ENCODE results near the gene KLHL14. TPM values are rescaled to one million over a fixed set of nuclear protein-coding genes. Genes with fewer than 3 reads are reported as not detected.

KLHL14 gene
- total RNA-seq, 1 donor from 2014 or later: 46.5 TPM

- Mint-ChIP-seq H3K27me3 (no peaks in the 10 kb centered on the region), H3K27ac (no peak overlapping the region), H3K4me1 (peaks cover 37% of the 10 kb centered on the region), H3K9me3 (no peaks in the 10 kb centered on the region), H3K4me3 (no peak overlapping the region), H3K36me3 (ENCODE audit: low read depth) (peaks cover 37% of the 10 kb centered on the region)
- ATAC-seq (ENCODE audit: low read depth) (no peak), DNase-seq (no peak)
- intact Hi-C loops (cut with micrococcal nuclease): no loop called here
- CTCF ChIA-PET: interaction anchor here (1.5 to 1.8 kb wide), 2 partner anchors 11 to 35 kb away, joined by 4 to 9 read pairs; no protein-coding TSS in a partner anchor
- POLR2A ChIA-PET: interaction anchor here (0.6 to 1.1 kb wide), 2 partner anchors 117 to 149 kb away, joined by 3 read pairs; no protein-coding TSS in a partner anchor
- TF ChIP-seq CTCF (IDR thresholded peaks at IDR 0.05): no peak
These were observed 22.5 kb downstream of the KLHL14 start for GRCh38 chr18:32750328-32750727.

GRCh38 chr18:32749809-32750208, 23.0 kb downstream of the KLHL14 start:
- H3K9me3 Mint-ChIP-seq: no peaks in the 10 kb centered on the region
- H3K4me1 Mint-ChIP-seq: peaks cover 34% of the 10 kb centered on the region
- peak overlapping the region; percentile 51 for H3K27ac Mint-ChIP-seq
- H3K27me3 Mint-ChIP-seq: no peaks in the 10 kb centered on the region
- POLR2A ChIA-PET: interaction anchor here (0.6 kb wide), 1 partner anchor 12 kb away, joined by 4 read pairs; no protein-coding TSS in a partner anchor
- DNase-seq: no peak
- peak; percentile 31 for ATAC-seq (ENCODE audit: low read depth)
- peaks cover 33% of the 10 kb centered on the region for H3K36me3 Mint-ChIP-seq (ENCODE audit: low read depth)
- CTCF ChIA-PET: no interaction called here
- H3K4me3 Mint-ChIP-seq: no peak overlapping the region
- intact Hi-C loops (cut with micrococcal nuclease): loop anchor here (1.0 kb wide), 1 partner anchor 10 kb away; no protein-coding TSS in a partner anchor
- TF ChIP-seq CTCF (IDR thresholded peaks at IDR 0.05): no peak

- no peak for TF ChIP-seq CTCF (IDR thresholded peaks at IDR 0.05)
- Mint-ChIP-seq H3K27ac (no peak overlapping the region), H3K4me1 (peaks cover 27% of the 10 kb centered on the region), H3K27me3 (no peaks in the 10 kb centered on the region), H3K9me3 (no peaks in the 10 kb centered on the region), H3K36me3 (ENCODE audit: low read depth) (peaks cover 54% of the 10 kb centered on the region), H3K4me3 (no peak overlapping the region)
- no peak for DNase-seq
- POLR2A ChIA-PET: no interaction called here
- ATAC-seq (ENCODE audit: low read depth): no peak
- CTCF ChIA-PET: interaction anchor here (1.0 to 1.2 kb wide), 2 partner anchors 27 to 31 kb away, joined by 3 read pairs; no protein-coding TSS in a partner anchor
- intact Hi-C loops (cut with micrococcal nuclease): no loop called here
These were observed 30.2 kb downstream of the KLHL14 start for GRCh38 chr18:32742579-32742978.

GRCh38 chr18:32735781-32736180, 37.0 kb downstream of the KLHL14 start:
- H3K4me1 Mint-ChIP-seq: peaks cover 54% of the 10 kb centered on the region
- TF ChIP-seq CTCF (IDR thresholded peaks at IDR 0.05): no peak
- no peak for DNase-seq
- no peak for ATAC-seq (ENCODE audit: low read depth)
- peaks cover 5% of the 10 kb centered on the region for H3K9me3 Mint-ChIP-seq
- H3K27ac Mint-ChIP-seq: no peak overlapping the region
- ChIA-PET POLR2A (no interaction called here), CTCF (no interaction called here)
- no peaks in the 10 kb centered on the region for H3K27me3 Mint-ChIP-seq
- no peak overlapping the region for H3K4me3 Mint-ChIP-seq
- intact Hi-C loops (cut with micrococcal nuclease): no loop called here
- H3K36me3 Mint-ChIP-seq (ENCODE audit: low read depth): peaks cover 68% of the 10 kb centered on the region

GRCh38 chr18:32734442-32734841, 38.4 kb downstream of the KLHL14 start:
- H3K27ac Mint-ChIP-seq: no peak overlapping the region
- H3K9me3 Mint-ChIP-seq: peaks cover 5% of the 10 kb centered on the region
- ChIA-PET POLR2A (no interaction called here), CTCF (interaction anchor here (2.0 kb wide), 1 partner anchor 19 kb away, joined by 8 read pairs; no protein-coding TSS in a partner anchor)
- intact Hi-C loops (cut with micrococcal nuclease): no loop called here
- TF ChIP-seq CTCF (IDR thresholded peaks at IDR 0.05): no peak
- H3K4me1 Mint-ChIP-seq: peaks cover 66% of the 10 kb centered on the region
- no peak for ATAC-seq (ENCODE audit: low read depth)
- no peak for DNase-seq
- H3K36me3 Mint-ChIP-seq (ENCODE audit: low read depth): peaks cover 56% of the 10 kb centered on the region
- no peak overlapping the region for H3K4me3 Mint-ChIP-seq
- no peaks in the 10 kb centered on the region for H3K27me3 Mint-ChIP-seq
